ENCODE measurements around the gene DOLPP1. TPM values are rescaled to one million over a fixed set of nuclear protein-coding genes. Genes with fewer than 3 reads are reported as not detected.
A peak's percentile ranks its signal among the peaks of the same experiment; 100 is the strongest.
"Not testable (repeated sequence)": the region's sequence is repeated elsewhere in the genome, so short reads cannot be mapped to it uniquely, and the experiment has no call there.

The DOLPP1 gene
- total and polyA plus RNA-seq, 8 donors, result 4.2 to 10.5 (median 6.7) TPM

DNA sequence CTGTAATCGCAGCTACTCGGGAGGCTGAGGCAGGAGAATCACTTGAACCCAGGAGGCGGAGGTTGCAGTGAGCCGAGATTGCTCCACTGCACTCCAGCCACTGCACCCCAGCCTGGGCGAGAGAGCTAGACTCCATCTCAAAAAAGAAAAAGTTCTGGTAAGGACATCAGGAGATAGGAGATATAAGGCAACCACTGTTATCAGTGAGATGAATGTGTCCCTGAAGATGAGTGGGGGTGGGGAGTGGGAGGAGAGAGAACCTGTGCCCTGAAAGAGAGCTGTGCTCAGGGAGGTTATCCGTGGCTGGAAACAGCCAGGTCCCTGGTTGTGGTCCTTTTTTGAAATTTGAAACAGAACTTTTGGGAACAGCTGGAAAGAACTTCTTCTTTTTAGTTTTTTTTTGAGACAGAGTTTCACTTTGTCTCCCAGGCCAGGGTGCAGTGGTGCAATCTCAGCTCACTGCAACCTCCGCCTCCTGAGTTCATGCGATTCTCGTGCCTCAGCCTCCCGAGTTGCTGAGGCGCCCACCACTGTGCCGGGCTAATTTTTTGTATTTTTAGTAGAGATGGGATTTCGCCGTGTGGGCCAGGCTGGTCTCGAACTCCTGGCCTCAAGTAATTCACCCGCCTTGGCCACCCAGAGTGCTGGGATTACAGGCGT, 32.9 kb downstream of the DOLPP1 start:
- H3K4me1 ChIP-seq, result peaks cover 0 to 35% (median 25%) of the 10 kb centered on the region in 3 donors
- H3K27ac ChIP-seq, result peak overlapping the region in 3 of 4 donors; percentile 13 to 71 (median 18)
- H3K4me3 ChIP-seq, result no peak overlapping the region
- no peak for DNase-seq
- TF ChIP-seq, protein P1, sequence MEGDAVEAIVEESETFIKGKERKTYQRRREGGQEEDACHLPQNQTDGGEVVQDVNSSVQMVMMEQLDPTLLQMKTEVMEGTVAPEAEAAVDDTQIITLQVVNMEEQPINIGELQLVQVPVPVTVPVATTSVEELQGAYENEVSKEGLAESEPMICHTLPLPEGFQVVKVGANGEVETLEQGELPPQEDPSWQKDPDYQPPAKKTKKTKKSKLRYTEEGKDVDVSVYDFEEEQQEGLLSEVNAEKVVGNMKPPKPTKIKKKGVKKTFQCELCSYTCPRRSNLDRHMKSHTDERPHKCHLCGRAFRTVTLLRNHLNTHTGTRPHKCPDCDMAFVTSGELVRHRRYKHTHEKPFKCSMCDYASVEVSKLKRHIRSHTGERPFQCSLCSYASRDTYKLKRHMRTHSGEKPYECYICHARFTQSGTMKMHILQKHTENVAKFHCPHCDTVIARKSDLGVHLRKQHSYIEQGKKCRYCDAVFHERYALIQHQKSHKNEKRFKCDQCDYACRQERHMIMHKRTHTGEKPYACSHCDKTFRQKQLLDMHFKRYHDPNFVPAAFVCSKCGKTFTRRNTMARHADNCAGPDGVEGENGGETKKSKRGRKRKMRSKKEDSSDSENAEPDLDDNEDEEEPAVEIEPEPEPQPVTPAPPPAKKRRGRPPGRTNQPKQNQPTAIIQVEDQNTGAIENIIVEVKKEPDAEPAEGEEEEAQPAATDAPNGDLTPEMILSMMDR (IDR thresholded peaks at IDR 0.05), result no peak
- ATAC-seq, result no peak
- FAIRE-seq, result no peak
- no peaks in the 10 kb centered on the region for H3K27me3 ChIP-seq
- 92 to 93% methylated on average over 17 of the region's 17 CpGs for whole genome bisulfite sequencing, 2 donors
- H3K9me3 ChIP-seq, result no peaks in the 10 kb centered on the region
- intact Hi-C loops (cut with DNase I), result no loop called here
- H3K36me3 ChIP-seq, result no peaks in the 10 kb centered on the region

DNA sequence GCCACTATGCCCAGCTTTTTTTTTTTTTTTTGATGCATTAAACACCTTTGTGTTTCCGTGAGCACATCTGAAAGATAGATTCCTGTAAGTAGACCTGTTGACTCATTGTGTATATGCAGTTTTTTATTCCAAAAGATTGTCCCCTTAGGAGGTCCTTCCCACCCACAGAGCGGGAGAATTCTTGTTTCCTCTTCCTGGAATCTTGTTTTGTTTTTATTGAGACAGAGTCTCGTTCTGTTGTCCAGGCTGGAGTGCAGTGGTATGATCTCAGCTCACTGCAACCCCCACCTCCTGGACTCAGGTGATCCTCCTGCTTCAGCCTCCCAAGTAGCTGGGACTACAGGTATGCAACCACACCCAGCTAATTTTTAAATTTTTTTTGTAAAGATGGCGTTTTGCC, 37.9 kb downstream of the DOLPP1 start:
- Histone ChIP-seq H3K4me1 (peaks cover 0 to 20% (median 19%) of the 10 kb centered on the region in 3 donors), H3K4me3 (no peak overlapping the region), H3K27ac (no peak overlapping the region), H3K27me3 (no peaks in the 10 kb centered on the region), H3K36me3 (peaks cover 0 to 17% (median 9%) of the 10 kb centered on the region in 3 donors), H3K9me3 (no peaks in the 10 kb centered on the region)
- ATAC-seq (no peak), DNase-seq (no peak), FAIRE-seq (no peak)
- intact Hi-C loops (cut with DNase I), result no loop called here
- WGBS, 2 donors, result 76 to 78% methylated on average over 4 of the region's 4 CpGs
- TF ChIP-seq, protein P1 (IDR thresholded peaks at IDR 0.05), result no peak

DNA sequence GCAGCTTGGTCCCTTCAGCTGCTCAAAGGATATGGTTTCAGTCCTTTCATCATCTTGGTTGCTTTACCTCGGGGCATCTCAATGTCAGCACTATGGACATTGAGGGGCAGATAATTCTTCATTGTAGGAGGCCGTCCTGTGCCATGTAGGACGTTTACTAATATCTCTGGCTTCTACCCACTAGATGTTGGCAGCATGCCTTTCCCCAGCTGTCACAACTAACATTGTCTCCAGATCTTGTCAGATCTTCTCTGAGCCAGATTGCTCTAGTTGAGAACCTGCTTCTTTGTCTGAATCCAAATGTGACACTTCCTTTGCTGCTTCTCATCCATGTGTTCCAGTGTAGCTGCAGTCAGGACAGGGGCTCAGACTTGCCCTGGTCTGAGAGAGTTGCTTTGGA, 40.6 kb downstream of the DOLPP1 start:
- Histone ChIP-seq H3K9me3 (no peaks in the 10 kb centered on the region), H3K27ac (no peak overlapping the region), H3K4me3 (no peak overlapping the region), H3K4me1 (no peaks in the 10 kb centered on the region), H3K27me3 (no peaks in the 10 kb centered on the region), H3K36me3 (peaks cover 0 to 29% (median 9%) of the 10 kb centered on the region in 3 donors)
- FAIRE-seq (no peak), DNase-seq (no peak), ATAC-seq (no peak)
- 43 to 52% methylated on average over 3 of the region's 3 CpGs for WGBS, 2 donors
- TF ChIP-seq, protein P1 (IDR thresholded peaks at IDR 0.05), result no peak
- intact Hi-C loops (cut with DNase I), result loop anchor here in 1 of 3 donors (10.0 kb wide), 1 partner anchor 673 kb away; no protein-coding TSS in a partner anchor

DNA sequence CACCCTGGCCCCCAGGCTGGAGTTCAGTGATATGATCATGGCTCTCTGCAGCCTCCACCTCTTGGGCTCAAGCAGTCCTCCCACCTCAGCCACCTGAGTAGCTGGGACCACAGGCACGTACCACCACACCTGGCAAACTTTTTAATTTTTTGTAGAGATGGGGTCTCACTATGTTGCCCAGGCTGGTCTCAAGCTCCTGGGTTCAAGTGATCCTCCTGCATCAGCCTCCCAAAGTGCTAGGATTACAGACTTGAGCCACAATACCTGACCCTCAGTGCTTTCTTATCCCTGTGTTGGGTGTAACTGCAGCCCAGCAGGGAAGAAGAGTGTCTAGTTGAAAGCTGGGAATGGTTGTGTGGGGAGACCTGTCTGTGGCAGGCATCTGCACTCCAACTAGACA, 41.2 kb downstream of the DOLPP1 start:
- H3K4me1 ChIP-seq, result no peaks in the 10 kb centered on the region
- TF ChIP-seq, protein P1 (IDR thresholded peaks at IDR 0.05), result no peak
- FAIRE-seq (no peak), DNase-seq (no peak), ATAC-seq (no peak)
- H3K27ac ChIP-seq, result no peak overlapping the region
- intact Hi-C loops (cut with DNase I), result loop anchor here in 1 of 3 donors (10.0 kb wide), 1 partner anchor 673 kb away; no protein-coding TSS in a partner anchor
- H3K36me3 ChIP-seq, result peaks cover 0 to 29% (median 9%) of the 10 kb centered on the region in 3 donors
- WGBS, 2 donors, result 95 to 96% methylated on average over 1 of the region's 1 CpG
- H3K9me3 ChIP-seq, result no peaks in the 10 kb centered on the region
- H3K27me3 ChIP-seq, result no peaks in the 10 kb centered on the region
- no peak overlapping the region for H3K4me3 ChIP-seq

DNA sequence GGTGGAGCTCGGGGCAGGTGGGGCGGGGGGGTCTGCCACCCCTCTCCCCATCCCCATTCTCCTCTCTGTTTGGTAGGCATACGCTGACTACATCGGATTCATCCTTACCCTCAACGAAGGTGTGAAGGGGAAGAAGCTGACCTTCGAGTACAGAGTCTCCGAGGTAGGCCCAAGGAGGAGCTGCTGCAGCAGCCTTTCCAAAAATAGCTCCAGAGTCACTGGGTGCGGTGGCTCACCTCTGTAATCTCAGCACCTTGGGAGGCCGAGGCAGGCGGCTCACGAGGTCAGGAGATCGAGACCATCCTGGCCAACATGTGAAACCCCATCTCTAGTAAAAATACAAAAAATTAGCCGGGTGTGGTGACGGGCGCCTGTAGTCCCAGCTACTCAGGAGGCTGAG, 42.1 kb downstream of the DOLPP1 start:
- not testable (repeated sequence) for FAIRE-seq, ATAC-seq, H3K4me3 ChIP-seq, DNase-seq, H3K4me1 ChIP-seq, H3K27ac ChIP-seq, H3K27me3 ChIP-seq, H3K9me3 ChIP-seq
- intact Hi-C loops (cut with DNase I), result loop anchor here in 1 of 3 donors (10.0 kb wide), 1 partner anchor 672 kb away; no protein-coding TSS in a partner anchor
- WGBS, 2 donors, result 87 to 93% methylated on average over 15 of the region's 15 CpGs
- H3K36me3 ChIP-seq, result peaks cover 0 to 29% (median 9%) of the 10 kb centered on the region in 3 donors

Measured in pancreas (tissue), 10 donors.